ENCODE data around the gene ATRN.

Gene ATRN

DNA sequence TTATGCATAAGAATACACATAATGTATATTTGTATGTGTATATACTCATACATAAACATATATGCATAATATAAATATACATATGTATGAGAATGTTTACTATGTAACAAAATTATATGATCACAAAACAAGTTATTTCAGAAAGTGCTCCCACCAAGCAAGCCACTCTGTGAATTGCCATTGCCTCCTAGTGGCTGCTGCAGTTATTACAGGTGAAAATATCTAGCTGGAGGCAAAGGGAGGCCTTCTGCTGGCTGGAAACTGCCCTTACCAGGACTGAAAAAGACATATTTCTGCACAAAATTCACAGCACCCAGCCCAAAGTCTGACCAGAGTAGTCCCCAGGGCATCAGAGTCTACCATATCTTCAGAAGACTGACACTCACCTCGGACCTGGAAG lies 225.4 kb downstream of the ATRN start:
- no peak for DNase-seq (ENCODE audit: low read depth)

DNA sequence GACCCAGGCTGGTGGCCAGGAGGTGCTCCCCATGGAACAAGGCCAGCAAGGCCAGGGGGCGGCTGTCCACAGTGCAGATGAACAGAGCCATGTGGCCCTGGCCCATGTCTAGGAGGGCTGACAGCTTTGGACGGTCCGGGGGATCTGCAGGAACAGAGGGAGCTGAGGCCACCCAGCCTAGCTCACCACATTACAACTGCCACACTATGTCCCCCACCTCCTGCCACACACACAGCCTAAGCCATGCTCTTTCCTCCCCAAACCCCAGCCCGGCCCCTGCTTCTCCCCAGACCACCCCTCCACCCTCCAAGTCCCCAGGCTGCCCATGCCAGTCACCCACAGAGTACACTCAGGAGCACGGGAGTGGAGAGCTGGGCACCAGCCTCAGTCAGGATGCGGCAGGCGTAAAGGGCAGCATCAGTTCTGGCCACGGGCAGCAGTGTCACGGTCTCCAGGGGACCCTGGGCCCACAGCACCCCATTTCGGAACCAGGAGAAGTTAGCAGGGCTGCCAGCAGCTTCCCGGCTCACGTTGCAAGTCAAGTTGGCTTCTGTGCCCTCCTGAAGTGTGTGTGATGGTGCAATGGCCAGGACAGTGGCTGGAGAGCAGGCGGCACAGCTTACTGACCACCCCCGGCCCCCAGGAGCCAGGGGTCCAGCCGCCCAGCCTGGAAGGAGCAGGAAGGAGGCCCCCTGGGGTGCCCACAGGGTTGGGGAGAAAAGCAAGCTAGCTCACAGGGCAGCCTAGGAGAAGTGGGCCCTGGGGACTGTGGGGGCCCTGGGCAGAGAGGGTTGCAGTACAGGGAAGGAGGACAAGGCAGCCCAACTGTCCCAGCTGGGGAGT lies 226.1 kb downstream of the ATRN start:
- DNase-seq (ENCODE audit: low read depth): no peak

DNA sequence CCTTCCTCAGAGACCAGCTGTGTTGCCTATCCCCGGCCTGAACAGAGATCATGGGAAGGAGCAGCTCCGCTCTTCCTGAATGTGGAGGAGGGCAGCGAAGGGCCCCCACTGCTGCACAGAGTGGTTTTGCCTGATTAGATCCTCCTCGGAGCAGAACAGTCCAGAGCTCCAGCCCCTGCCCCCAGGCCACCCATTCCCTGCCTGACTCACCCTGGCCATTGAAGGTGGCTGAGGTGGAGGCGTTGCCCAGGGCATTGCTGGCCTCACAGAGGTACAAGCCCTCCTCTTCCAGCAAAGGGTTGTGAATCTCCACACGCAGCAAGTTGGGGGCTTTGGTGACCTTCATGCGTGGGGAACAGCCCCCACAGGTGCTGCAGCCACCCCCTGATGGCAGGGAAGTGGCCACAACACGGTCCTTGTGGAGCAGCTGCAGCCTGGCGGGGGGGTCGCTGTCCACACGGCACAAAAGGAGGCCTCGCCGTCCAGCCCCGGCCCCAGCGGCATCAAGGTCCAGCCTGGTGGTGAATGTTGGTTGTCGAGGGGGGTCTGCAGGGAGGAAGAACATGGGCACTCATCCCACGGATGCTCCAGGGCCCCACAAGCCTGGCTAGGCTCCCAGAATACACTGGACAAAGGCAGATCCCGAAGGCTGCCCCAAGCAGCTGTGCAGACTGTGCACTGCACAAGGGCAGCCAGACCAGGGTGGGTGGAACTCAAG lies 226.9 kb downstream of the ATRN start:
- no peak for DNase-seq (ENCODE audit: low read depth)

GRCh38 chr20:3698591-3699001 lies 227.8 kb downstream of the ATRN start:
- no peak for DNase-seq (ENCODE audit: low read depth)

DNA sequence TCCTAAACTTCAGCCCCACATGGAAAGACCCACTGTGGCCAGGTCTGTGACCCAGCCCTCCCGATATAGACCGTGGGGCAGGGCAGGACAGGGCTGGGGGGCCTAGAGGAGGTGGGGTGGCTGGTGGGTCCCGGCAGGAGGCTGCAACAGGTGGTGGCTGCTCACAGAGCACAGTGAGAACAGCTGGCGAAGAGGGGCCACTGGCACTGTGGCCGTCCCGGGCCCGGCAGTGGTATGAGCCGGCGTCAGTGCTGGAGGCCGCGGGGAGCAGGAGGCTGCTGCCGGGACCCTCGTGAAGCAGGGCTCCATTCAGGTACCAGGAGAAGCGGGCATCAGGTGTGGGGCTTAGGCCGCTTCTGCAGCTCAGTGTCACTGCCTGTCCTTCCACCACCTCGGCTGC lies 228.2 kb downstream of the ATRN start:
- DNase-seq (ENCODE audit: low read depth): no peak
